ENCODE data around the gene MTMR1. TPM values are rescaled to one million over a fixed set of nuclear protein-coding genes. Genes with fewer than 3 reads are reported as not detected.

Gene MTMR1
- polyA plus RNA-seq, 2 of the 4 experiments (the other 2 are of a cell fraction), result 17.3 to 28.3 TPM

GRCh38 chrX:150683112-150683511, 10.1 kb upstream of the MTMR1 start:
- ChIA-PET CTCF (interaction anchor here (0.9 to 3.1 kb wide), 21 partner anchors 9 to 733 kb away, joined by 3 to 32 read pairs (median 4); no protein-coding TSS in a partner anchor), POLR2A (interaction anchor here (1.1 kb wide), 1 partner anchor 10 kb away, joined by 5 read pairs; the partner anchor contains the start of gene MTMR1)
- no peaks in the 10 kb centered on the region for H3K4me1 ChIP-seq
- H3K4me2 ChIP-seq, result no peak overlapping the region
- FAIRE-seq, result no peak
- no peak overlapping the region for H3K4me3 ChIP-seq
- no peak; a peak in 1 of 6 replicates for ATAC-seq
- DNase-seq (ENCODE audit: low read depth in 1 of 2, low spot score in 1 of 2), result no peak
- TF ChIP-seq TFCP2L1 (CRISPR knock-in tag; IDR thresholded peaks at IDR 0.05) (no peak), EHMT2 (IDR thresholded peaks at IDR 0.05; ENCODE audit: low read depth) (no peak), FOSL2 (IDR thresholded peaks at IDR 0.05) (no peak), FOSL2 (CRISPR knock-in tag; IDR thresholded peaks at IDR 0.05) (no peak), GATA3 (IDR thresholded peaks at IDR 0.05; ENCODE audit: borderline replicate concordance) (no peak), ATOH8 (CRISPR knock-in tag; IDR thresholded peaks at IDR 0.05; ENCODE audit: low read depth) (no peak), NFE2L2 (conservative IDR thresholded peaks at IDR 0.05; ENCODE audit: low read length) (no peak), KDM5A (IDR thresholded peaks at IDR 0.05) (no peak), HOXB5 (CRISPR knock-in tag; IDR thresholded peaks at IDR 0.05) (no peak), HOXA7 (CRISPR knock-in tag; IDR thresholded peaks at IDR 0.05) (no peak), ZFP36 (IDR thresholded peaks at IDR 0.05; ENCODE audit: borderline replicate concordance, partially characterized antibody) (no peak), MAZ (IDR thresholded peaks at IDR 0.05; ENCODE audit: borderline replicate concordance, low read depth, low read length) (no peak), TP53 (CRISPR knock-in tag; IDR thresholded peaks at IDR 0.05) (no peak)
- TF ChIP-seq, protein P1, sequence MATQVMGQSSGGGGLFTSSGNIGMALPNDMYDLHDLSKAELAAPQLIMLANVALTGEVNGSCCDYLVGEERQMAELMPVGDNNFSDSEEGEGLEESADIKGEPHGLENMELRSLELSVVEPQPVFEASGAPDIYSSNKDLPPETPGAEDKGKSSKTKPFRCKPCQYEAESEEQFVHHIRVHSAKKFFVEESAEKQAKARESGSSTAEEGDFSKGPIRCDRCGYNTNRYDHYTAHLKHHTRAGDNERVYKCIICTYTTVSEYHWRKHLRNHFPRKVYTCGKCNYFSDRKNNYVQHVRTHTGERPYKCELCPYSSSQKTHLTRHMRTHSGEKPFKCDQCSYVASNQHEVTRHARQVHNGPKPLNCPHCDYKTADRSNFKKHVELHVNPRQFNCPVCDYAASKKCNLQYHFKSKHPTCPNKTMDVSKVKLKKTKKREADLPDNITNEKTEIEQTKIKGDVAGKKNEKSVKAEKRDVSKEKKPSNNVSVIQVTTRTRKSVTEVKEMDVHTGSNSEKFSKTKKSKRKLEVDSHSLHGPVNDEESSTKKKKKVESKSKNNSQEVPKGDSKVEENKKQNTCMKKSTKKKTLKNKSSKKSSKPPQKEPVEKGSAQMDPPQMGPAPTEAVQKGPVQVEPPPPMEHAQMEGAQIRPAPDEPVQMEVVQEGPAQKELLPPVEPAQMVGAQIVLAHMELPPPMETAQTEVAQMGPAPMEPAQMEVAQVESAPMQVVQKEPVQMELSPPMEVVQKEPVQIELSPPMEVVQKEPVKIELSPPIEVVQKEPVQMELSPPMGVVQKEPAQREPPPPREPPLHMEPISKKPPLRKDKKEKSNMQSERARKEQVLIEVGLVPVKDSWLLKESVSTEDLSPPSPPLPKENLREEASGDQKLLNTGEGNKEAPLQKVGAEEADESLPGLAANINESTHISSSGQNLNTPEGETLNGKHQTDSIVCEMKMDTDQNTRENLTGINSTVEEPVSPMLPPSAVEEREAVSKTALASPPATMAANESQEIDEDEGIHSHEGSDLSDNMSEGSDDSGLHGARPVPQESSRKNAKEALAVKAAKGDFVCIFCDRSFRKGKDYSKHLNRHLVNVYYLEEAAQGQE (IDR thresholded peaks at IDR 0.05), result no peak
- WGBS (ENCODE audit: missing lambda C conversion rate), result 75% methylated on average over 3 of the region's 3 CpGs
- H3K27ac ChIP-seq, result no peak overlapping the region
- no peaks in the 10 kb centered on the region for H3K9me3 ChIP-seq

- no peaks in the 10 kb centered on the region for H3K9me3 ChIP-seq
- peak; percentile 51 to 76; a peak in 4 of 6 replicates for ATAC-seq
- FAIRE-seq, result peak; percentile 90
- peak; percentile 35 to 50 for DNase-seq (ENCODE audit: low read depth in 1 of 2, low spot score in 1 of 2)
- H3K4me3 ChIP-seq, result no peak overlapping the region
- no peak overlapping the region for H3K27ac ChIP-seq
- POLR2A ChIA-PET, result interaction anchor here (1.1 kb wide), 1 partner anchor 10 kb away, joined by 5 read pairs; the partner anchor contains the start of gene MTMR1
- WGBS (ENCODE audit: missing lambda C conversion rate), result 26% methylated on average over 7 of the region's 7 CpGs
- CTCF ChIA-PET, result interaction anchor here (0.6 to 3.1 kb wide), 25 partner anchors 9 to 733 kb away, joined by 3 to 32 read pairs (median 4); no protein-coding TSS in a partner anchor
- peaks cover 1% of the 10 kb centered on the region; the same call in 2 of the 3 replicates for H3K4me1 ChIP-seq
- no peak overlapping the region for H3K4me2 ChIP-seq
- TF ChIP-seq, protein P2, sequence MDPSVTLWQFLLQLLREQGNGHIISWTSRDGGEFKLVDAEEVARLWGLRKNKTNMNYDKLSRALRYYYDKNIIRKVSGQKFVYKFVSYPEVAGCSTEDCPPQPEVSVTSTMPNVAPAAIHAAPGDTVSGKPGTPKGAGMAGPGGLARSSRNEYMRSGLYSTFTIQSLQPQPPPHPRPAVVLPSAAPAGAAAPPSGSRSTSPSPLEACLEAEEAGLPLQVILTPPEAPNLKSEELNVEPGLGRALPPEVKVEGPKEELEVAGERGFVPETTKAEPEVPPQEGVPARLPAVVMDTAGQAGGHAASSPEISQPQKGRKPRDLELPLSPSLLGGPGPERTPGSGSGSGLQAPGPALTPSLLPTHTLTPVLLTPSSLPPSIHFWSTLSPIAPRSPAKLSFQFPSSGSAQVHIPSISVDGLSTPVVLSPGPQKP (IDR thresholded peaks at IDR 0.05; ENCODE audit: low read depth, low read length), result no peak
- TF ChIP-seq SREBF2 (IDR thresholded peaks at IDR 0.05) (no peak), CTCF (IDR thresholded peaks at IDR 0.05) (peak; percentile 59), ZFP36 (IDR thresholded peaks at IDR 0.05; ENCODE audit: borderline replicate concordance, partially characterized antibody) (no peak), NR3C1 (IDR thresholded peaks at IDR 0.05) (no peak), MAFK (IDR thresholded peaks at IDR 0.05; ENCODE audit: partially characterized antibody) (no peak), SMC3 (IDR thresholded peaks at IDR 0.05) (peak; percentile 32; the same call in 2 of the 3 replicates), MYC (IDR thresholded peaks at IDR 0.05; ENCODE audit: borderline replicate concordance, low read length) (no peak), ZSCAN20 (CRISPR knock-in tag; IDR thresholded peaks at IDR 0.05) (no peak), CHD2 (IDR thresholded peaks at IDR 0.05; ENCODE audit: low read length, partially characterized antibody) (no peak)
- TF ChIP-seq, protein P3, sequence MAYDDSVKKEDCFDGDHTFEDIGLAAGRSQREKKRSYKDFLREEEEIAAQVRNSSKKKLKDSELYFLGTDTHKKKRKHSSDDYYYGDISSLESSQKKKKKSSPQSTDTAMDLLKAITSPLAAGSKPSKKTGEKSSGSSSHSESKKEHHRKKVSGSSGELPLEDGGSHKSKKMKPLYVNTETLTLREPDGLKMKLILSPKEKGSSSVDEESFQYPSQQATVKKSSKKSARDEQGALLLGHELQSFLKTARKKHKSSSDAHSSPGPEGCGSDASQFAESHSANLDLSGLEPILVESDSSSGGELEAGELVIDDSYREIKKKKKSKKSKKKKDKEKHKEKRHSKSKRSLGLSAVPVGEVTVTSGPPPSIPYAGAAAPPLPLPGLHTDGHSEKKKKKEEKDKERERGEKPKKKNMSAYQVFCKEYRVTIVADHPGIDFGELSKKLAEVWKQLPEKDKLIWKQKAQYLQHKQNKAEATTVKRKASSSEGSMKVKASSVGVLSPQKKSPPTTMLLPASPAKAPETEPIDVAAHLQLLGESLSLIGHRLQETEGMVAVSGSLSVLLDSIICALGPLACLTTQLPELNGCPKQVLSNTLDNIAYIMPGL (CRISPR knock-in tag; IDR thresholded peaks at IDR 0.05; ENCODE audit: borderline replicate concordance), result no peak
- TF ChIP-seq, protein P4, sequence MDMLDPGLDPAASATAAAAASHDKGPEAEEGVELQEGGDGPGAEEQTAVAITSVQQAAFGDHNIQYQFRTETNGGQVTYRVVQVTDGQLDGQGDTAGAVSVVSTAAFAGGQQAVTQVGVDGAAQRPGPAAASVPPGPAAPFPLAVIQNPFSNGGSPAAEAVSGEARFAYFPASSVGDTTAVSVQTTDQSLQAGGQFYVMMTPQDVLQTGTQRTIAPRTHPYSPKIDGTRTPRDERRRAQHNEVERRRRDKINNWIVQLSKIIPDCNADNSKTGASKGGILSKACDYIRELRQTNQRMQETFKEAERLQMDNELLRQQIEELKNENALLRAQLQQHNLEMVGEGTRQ (IDR thresholded peaks at IDR 0.05), result no peak
Observed at GRCh38 chrX:150683536-150684146, 9.6 kb upstream of the MTMR1 start.
